HepG2 (cell line): ENCODE data around the gene UNC13D. TPM values are rescaled to one million over a fixed set of nuclear protein-coding genes. Genes with fewer than 3 reads are reported as not detected.
A peak's percentile ranks its signal among the peaks of the same experiment; 100 is the strongest.

Experiments
- CBFB ChIP-seq: sonication (generic); formaldehyde crosslinking; IDR thresholded peaks from 2 replicates; pipeline ENCODE4 v1.4.0; 2020; ENCODE audit warnings: missing genetic modification reagents
- CENPX ChIP-seq: sonication (generic); formaldehyde crosslinking; IDR thresholded peaks from 2 replicates; pipeline ENCODE4 v1.9.0; 2021; ENCODE audit warnings: mild to moderate bottlenecking, missing genetic modification reagents, moderate library complexity
- FOXJ3 ChIP-seq: sonication (generic); formaldehyde crosslinking; IDR thresholded peaks from 2 replicates; pipeline ENCODE4 v1.4.0; 2020; ENCODE audit warnings: missing genetic modification reagents, mild to moderate bottlenecking, borderline replicate concordance
- JUNB ChIP-seq: sonication (generic); formaldehyde crosslinking; IDR thresholded peaks from 2 replicates; pipeline ENCODE4 v1.8.0; 2022; ENCODE audit warnings: missing genetic modification reagents, mild to moderate bottlenecking, borderline replicate concordance
- KDM2A ChIP-seq: sonication (generic); formaldehyde crosslinking; IDR thresholded peaks from 2 replicates; pipeline ENCODE4 v1.4.0; 2020; ENCODE audit warnings: low read depth, missing genetic modification reagents, borderline replicate concordance
- MTA1 ChIP-seq: sonication (generic); formaldehyde crosslinking; IDR thresholded peaks from 2 replicates; pipeline ENCODE4 v1.4.0; 2020; ENCODE audit warnings: missing genetic modification reagents, mild to moderate bottlenecking, borderline replicate concordance
- MXD4 ChIP-seq: IDR thresholded peaks from 2 replicates; pipeline ENCODE4 v1.6.1; 2016; ENCODE audit warnings: mild to moderate bottlenecking, missing biosample characterization, missing genetic modification reagents
- NCOA2 ChIP-seq: sonication (generic); formaldehyde crosslinking; IDR thresholded peaks from 2 replicates; pipeline ENCODE4 v1.8.0; 2022; ENCODE audit warnings: inconsistent platforms
- REPIN1 ChIP-seq: sonication (generic); formaldehyde crosslinking; IDR thresholded peaks from 2 replicates; pipeline ENCODE4 v1.8.0; 2022; ENCODE audit warnings: missing genetic modification reagents, low read depth, mild to moderate bottlenecking, borderline replicate concordance
- SATB2 ChIP-seq: sonication (generic); formaldehyde crosslinking; IDR thresholded peaks from 2 replicates; pipeline ENCODE4 v1.5.0; 2020; ENCODE audit warnings: missing genetic modification reagents
- STAT5B ChIP-seq: sonication (generic); formaldehyde crosslinking; IDR thresholded peaks from 2 replicates; pipeline ENCODE4 v1.4.0; 2020; ENCODE audit warnings: missing genetic modification reagents
- SYNCRIP ChIP-seq: fragments of 200-400 bp; formaldehyde crosslinking; IDR thresholded peaks from 2 replicates; pipeline ENCODE4 v1.6.1; 2018; ENCODE audit warnings: mild to moderate bottlenecking, low read depth, low read length; ENCODE audit not compliant: insufficient read depth
- TOPORS ChIP-seq: sonication (generic); formaldehyde crosslinking; IDR thresholded peaks from 2 replicates; pipeline ENCODE4 v1.8.0; 2023; ENCODE audit warnings: mild to moderate bottlenecking, missing genetic modification reagents
- WIZ ChIP-seq: sonication (generic); formaldehyde crosslinking; IDR thresholded peaks from 2 replicates; pipeline ENCODE4 v1.5.1; 2020; ENCODE audit warnings: mild to moderate bottlenecking, missing genetic modification reagents
- ZBTB20 ChIP-seq: sonication (generic); formaldehyde crosslinking; IDR thresholded peaks from 2 replicates; pipeline ENCODE4 v1.8.1; 2023; ENCODE audit warnings: missing genetic modification reagents, low read depth, mild to moderate bottlenecking, borderline replicate concordance
- ZC3H13 ChIP-seq: sonication (generic); formaldehyde crosslinking; IDR thresholded peaks from 2 replicates; pipeline ENCODE4 v1.8.1; 2023; ENCODE audit warnings: mild to moderate bottlenecking, missing genetic modification reagents, moderate library complexity
- ZNF136 ChIP-seq: sonication (generic); formaldehyde crosslinking; IDR thresholded peaks from 2 replicates; pipeline ENCODE4 v1.8.1; 2022; ENCODE audit warnings: low read depth, mild to moderate bottlenecking, moderate library complexity, missing genetic modification reagents
- ZNF143 ChIP-seq: sonication (generic); formaldehyde crosslinking; IDR thresholded peaks from 2 replicates; pipeline ENCODE4 v1.4.0; 2020; ENCODE audit warnings: missing genetic modification reagents
- ZNF343 ChIP-seq: sonication (generic); formaldehyde crosslinking; IDR thresholded peaks from 2 replicates; pipeline ENCODE4 v1.4.0; 2020; ENCODE audit warnings: mild to moderate bottlenecking, missing genetic modification reagents
- ZNF367 ChIP-seq: sonication (generic); formaldehyde crosslinking; IDR thresholded peaks from 2 replicates; pipeline ENCODE4 v1.4.0; 2020; ENCODE audit warnings: missing genetic modification reagents, borderline replicate concordance
- ZNF543 ChIP-seq: sonication (generic); formaldehyde crosslinking; IDR thresholded peaks from 2 replicates; pipeline ENCODE4 v1.4.0; 2020; ENCODE audit warnings: mild to moderate bottlenecking, missing genetic modification reagents
- ZNF564 ChIP-seq: sonication (generic); formaldehyde crosslinking; IDR thresholded peaks from 2 replicates; pipeline ENCODE4 v1.8.1; 2023; ENCODE audit warnings: mild to moderate bottlenecking, missing genetic modification reagents
- ZNF678 ChIP-seq: sonication (generic); formaldehyde crosslinking; IDR thresholded peaks from 2 replicates; pipeline ENCODE4 v1.4.0; 2020; ENCODE audit warnings: mild to moderate bottlenecking, missing genetic modification reagents
- ZNF841 ChIP-seq: sonication (generic); formaldehyde crosslinking; IDR thresholded peaks from 2 replicates; pipeline ENCODE4 v1.8.1; 2023; ENCODE audit warnings: missing genetic modification reagents, borderline replicate concordance
- polyA plus RNA-seq, 8 experiments: library from polyadenylated mRNA; depleted of rRNA in 3 of 8; stranded (reverse) in 7 of 8; unstranded in 1 of 8; fragments of >200 nt; fragmentation: Illumina TruSeq in 4 of 8; extraction: Trizol in 4 of 8; gene quantifications; 2 replicates each; pipeline versions ENCODE4 v1.2.1 to v1.2.3, GENCODE V29; 2011 to 2016; ENCODE audit warnings: low read depth in 4 of 8, missing spikeins in 1 of 8, mixed read lengths in 1 of 8; ENCODE audit not compliant: insufficient read depth in 1 of 8
- total RNA-seq, 5 experiments: library from RNA; depleted of rRNA; stranded (reverse); fragments of >200 nt; fragmentation: Illumina TruSeq; extraction: Trizol; gene quantifications; 2 replicates each; pipeline ENCODE4 v1.2.3, GENCODE V29; 2016; ENCODE audit warnings: low read depth in 1 of 5
- TF ChIP-seq, protein P1 (sequence below): sonication (generic); formaldehyde crosslinking; IDR thresholded peaks from 2 replicates; pipeline ENCODE4 v1.4.0; 2020; ENCODE audit warnings: mild to moderate bottlenecking, missing genetic modification reagents
- TF ChIP-seq, protein P2 (sequence below): sonication (generic); formaldehyde crosslinking; IDR thresholded peaks from 2 replicates; pipeline ENCODE4 v1.4.0; 2020; ENCODE audit warnings: missing genetic modification reagents; ENCODE audit errors: not compliant biosample characterization
- TF ChIP-seq, protein P3 (sequence below): sonication (generic); formaldehyde crosslinking; IDR thresholded peaks from 2 replicates; pipeline ENCODE4 v1.5.0; 2020; ENCODE audit warnings: mild to moderate bottlenecking, missing genetic modification reagents

Gene UNC13D
- total and polyA plus RNA-seq, 2 of the 13 experiments (the other 11 are each of a cell fraction or from before 2014, with no cell fraction given), result 29.7 to 42.7 TPM

DNA sequence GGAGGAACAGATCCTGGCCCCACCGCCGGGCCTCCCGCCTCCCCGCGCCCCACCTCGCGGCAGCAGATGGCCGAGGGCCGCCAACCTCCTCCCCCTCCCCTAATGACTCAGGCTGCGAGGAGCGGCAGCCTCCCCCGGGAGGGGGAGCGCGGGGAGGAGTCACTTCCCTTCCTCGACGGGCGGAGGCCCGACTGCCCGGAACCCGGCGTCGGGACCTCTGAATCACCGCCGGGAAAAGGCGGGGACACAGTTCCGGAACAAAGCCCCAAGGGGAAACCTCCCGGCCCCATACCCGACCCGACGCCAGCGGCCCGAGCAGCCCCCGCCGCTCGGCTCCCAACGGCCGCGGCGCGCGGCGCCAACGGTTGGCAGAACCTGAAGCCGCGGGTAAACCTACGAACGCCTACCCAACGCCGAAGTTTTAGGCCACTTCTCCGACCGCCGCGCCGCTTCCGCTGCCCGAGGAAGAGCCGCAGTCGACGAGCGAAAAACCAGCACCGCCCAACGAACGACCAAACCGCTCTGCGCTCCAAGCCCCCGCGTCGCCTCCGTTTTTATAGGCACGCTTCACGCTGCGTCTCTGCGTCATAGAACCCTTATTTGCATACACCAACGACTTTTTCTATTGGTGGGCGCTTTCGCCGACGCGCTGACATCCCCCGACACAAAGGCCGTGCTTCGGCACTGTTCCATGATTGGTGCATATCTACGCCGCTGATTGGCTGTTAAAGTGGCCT lies 64.8 kb downstream of the UNC13D start (continued):
- TF ChIP-seq STAT5B (CRISPR knock-in tag) (peak; percentile 96), TOPORS (CRISPR knock-in tag) (no peak), SYNCRIP (no peak), KDM2A (CRISPR knock-in tag) (peak; percentile 92), REPIN1 (CRISPR knock-in tag) (peak; percentile 88), CENPX (no peak), ZBTB20 (peak; percentile 87; the same call in 1 of the 2 replicates), MXD4 (CRISPR knock-in tag) (no peak; the same call in 1 of the 2 replicates), FOXJ3 (CRISPR knock-in tag) (peak; percentile 67; the same call in 1 of the 2 replicates), ZNF841 (no peak), ZNF543 (CRISPR knock-in tag) (peak; percentile 87), NCOA2 (peak; percentile 72), ZNF564 (CRISPR knock-in tag) (0 out of 2 replicates have a peak, but pooled peaks have one; percentile 79), SATB2 (CRISPR knock-in tag) (peak; percentile 88), WIZ (CRISPR knock-in tag) (peak; percentile 27; the same call in 1 of the 2 replicates), ZNF143 (CRISPR knock-in tag) (peak; percentile 68), ZNF678 (CRISPR knock-in tag) (no peak; the same call in 1 of the 2 replicates), JUNB (peak; percentile 58; the same call in 1 of the 2 replicates), ZC3H13 (peak; percentile 93), MTA1 (CRISPR knock-in tag) (peak; percentile 75; the same call in 1 of the 2 replicates), ZNF343 (CRISPR knock-in tag) (no peak; the same call in 1 of the 2 replicates), ZNF367 (CRISPR knock-in tag) (0 out of 2 replicates have a peak, but pooled peaks have one; percentile 48), CBFB (CRISPR knock-in tag) (peak; percentile 88), ZNF136 (CRISPR knock-in tag) (no peak; the same call in 1 of the 2 replicates)
- TF ChIP-seq, protein P1, sequence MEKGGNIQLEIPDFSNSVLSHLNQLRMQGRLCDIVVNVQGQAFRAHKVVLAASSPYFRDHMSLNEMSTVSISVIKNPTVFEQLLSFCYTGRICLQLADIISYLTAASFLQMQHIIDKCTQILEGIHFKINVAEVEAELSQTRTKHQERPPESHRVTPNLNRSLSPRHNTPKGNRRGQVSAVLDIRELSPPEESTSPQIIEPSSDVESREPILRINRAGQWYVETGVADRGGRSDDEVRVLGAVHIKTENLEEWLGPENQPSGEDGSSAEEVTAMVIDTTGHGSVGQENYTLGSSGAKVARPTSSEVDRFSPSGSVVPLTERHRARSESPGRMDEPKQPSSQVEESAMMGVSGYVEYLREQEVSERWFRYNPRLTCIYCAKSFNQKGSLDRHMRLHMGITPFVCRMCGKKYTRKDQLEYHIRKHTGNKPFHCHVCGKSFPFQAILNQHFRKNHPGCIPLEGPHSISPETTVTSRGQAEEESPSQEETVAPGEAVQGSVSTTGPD (CRISPR knock-in tag), result no peak
- TF ChIP-seq, protein P2, sequence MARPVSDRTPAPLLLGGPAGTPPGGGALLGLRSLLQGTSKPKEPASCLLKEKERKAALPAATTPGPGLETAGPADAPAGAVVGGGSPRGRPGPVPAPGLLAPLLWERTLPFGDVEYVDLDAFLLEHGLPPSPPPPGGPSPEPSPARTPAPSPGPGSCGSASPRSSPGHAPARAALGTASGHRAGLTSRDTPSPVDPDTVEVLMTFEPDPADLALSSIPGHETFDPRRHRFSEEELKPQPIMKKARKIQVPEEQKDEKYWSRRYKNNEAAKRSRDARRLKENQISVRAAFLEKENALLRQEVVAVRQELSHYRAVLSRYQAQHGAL (CRISPR knock-in tag), result peak; percentile 93
- TF ChIP-seq, protein P3, sequence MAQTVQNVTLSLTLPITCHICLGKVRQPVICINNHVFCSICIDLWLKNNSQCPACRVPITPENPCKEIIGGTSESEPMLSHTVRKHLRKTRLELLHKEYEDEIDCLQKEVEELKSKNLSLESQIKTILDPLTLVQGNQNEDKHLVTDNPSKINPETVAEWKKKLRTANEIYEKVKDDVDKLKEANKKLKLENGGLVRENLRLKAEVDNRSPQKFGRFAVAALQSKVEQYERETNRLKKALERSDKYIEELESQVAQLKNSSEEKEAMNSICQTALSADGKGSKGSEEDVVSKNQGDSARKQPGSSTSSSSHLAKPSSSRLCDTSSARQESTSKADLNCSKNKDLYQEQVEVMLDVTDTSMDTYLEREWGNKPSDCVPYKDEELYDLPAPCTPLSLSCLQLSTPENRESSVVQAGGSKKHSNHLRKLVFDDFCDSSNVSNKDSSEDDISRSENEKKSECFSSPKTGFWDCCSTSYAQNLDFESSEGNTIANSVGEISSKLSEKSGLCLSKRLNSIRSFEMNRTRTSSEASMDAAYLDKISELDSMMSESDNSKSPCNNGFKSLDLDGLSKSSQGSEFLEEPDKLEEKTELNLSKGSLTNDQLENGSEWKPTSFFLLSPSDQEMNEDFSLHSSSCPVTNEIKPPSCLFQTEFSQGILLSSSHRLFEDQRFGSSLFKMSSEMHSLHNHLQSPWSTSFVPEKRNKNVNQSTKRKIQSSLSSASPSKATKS (CRISPR knock-in tag), result no peak
